IMR-90 (cell line): ENCODE measurements around the gene INSR. TPM values are rescaled to one million over a fixed set of nuclear protein-coding genes. Genes with fewer than 3 reads are reported as not detected.

Source experiments
- ATAC-seq: fragments of 200-7000 bp; cut with Tn5 transposase; 2 replicates; pipeline ENCODE4 v1.9.1; 2020; ENCODE audit warnings: low read depth, mild to moderate bottlenecking, moderate library complexity
- BruUV-seq: library from RNA; stranded (reverse); fragments of 400-500 nt; replicated peaks from 2 replicates; lab custom pipeline; 2021; lab: Mats Ljungman, UMichigan
- CTCF ChIA-PET: fragments of 300-600 bp; formaldehyde crosslinking; extraction: SDS; loops from one replicate; lab custom pipeline; 2021; ENCODE audit warnings: antibody characterized with exemption; lab: Yijun Ruan, JAX
- POLR2A ChIA-PET: fragments of 300-600 bp; sonication (Branson Sonifier 250); formaldehyde crosslinking; loops from one replicate; lab custom pipeline; 2022; ENCODE audit warnings: antibody characterized with exemption; ENCODE audit not compliant: unreplicated experiment; lab: Charles Lee
- DNase-seq: peaks from one replicate; pipeline ENCODE4 v3.0.0; 2013
- H2AFZ ChIP-seq: replicated peaks from 2 replicates; pipeline ENCODE3; 2013; ENCODE audit warnings: low read length, mild to moderate bottlenecking; ENCODE audit not compliant: poor library complexity
- H2AK5ac ChIP-seq: 2 replicates; pipeline ENCODE4 v1.6.1; 2013; ENCODE audit warnings: low read depth, low read length, inconsistent platforms
- H2AK9ac ChIP-seq: replicated peaks from 2 replicates; pipeline ENCODE3; 2013; ENCODE audit warnings: mild to moderate bottlenecking, low read depth, low read length, moderate library complexity; ENCODE audit not compliant: poor library complexity
- H2BK120ac ChIP-seq: 2 replicates; pipeline ENCODE4 v1.6.1; 2013; ENCODE audit warnings: low read depth, low read length, inconsistent platforms
- H2BK15ac ChIP-seq: 3 replicates; pipeline ENCODE4 v1.6.1; 2013; ENCODE audit warnings: low read depth, low read length, inconsistent platforms
- H2BK20ac ChIP-seq: 2 replicates; pipeline ENCODE4 v1.6.1; 2013; ENCODE audit warnings: low read depth, mild to moderate bottlenecking, inconsistent platforms, low read length, moderate library complexity
- H2BK5ac ChIP-seq: 2 replicates; pipeline ENCODE4 v1.6.1; 2013; ENCODE audit warnings: mild to moderate bottlenecking, low read depth, low read length, inconsistent platforms; ENCODE audit not compliant: poor library complexity, severe bottlenecking
- H3K14ac ChIP-seq: replicated peaks from 2 replicates; pipeline ENCODE4 v1.6.1; 2013; ENCODE audit warnings: low read depth, low read length, inconsistent platforms
- H3K18ac ChIP-seq: 2 replicates; pipeline ENCODE4 v1.6.1; 2013; ENCODE audit warnings: low read depth, low read length, control low read depth
- H3K23ac ChIP-seq: 2 replicates; pipeline ENCODE4 v1.6.1; 2013; ENCODE audit warnings: low read depth, low read length, inconsistent platforms
- H3K27ac ChIP-seq: 2 replicates; pipeline ENCODE4 v1.5.1; 2013; ENCODE audit warnings: mild to moderate bottlenecking, control low read depth, low read length; ENCODE audit not compliant: insufficient read depth
- H3K27me3 ChIP-seq: 2 replicates; pipeline ENCODE4 v1.6.1; 2013; ENCODE audit warnings: low read length; ENCODE audit not compliant: control insufficient read depth, insufficient read depth
- H3K36me3 ChIP-seq: 2 replicates; pipeline ENCODE4 v1.6.1; 2013; ENCODE audit warnings: low read length, mixed read lengths; ENCODE audit not compliant: control insufficient read depth, insufficient read depth
- H3K4ac ChIP-seq: 2 replicates; pipeline ENCODE4 v1.6.1; 2013; ENCODE audit warnings: low read depth, low read length, inconsistent platforms
- H3K4me1 ChIP-seq: 2 replicates; pipeline ENCODE4 v1.6.1; 2013; ENCODE audit warnings: low read length, mixed read lengths; ENCODE audit not compliant: control insufficient read depth, insufficient read depth
- H3K4me2 ChIP-seq: 2 replicates; pipeline ENCODE4 v1.6.1; 2013; ENCODE audit warnings: low read depth, mild to moderate bottlenecking, control low read depth, low read length, moderate library complexity
- H3K4me3 ChIP-seq: 2 replicates; pipeline ENCODE4 v1.5.1; 2013; ENCODE audit warnings: low read depth, mild to moderate bottlenecking, control low read depth, low read length, moderate library complexity; ENCODE audit not compliant: insufficient read depth
- H3K56ac ChIP-seq: 2 replicates; pipeline ENCODE4 v1.6.1; 2013; ENCODE audit warnings: low read length, inconsistent platforms; ENCODE audit not compliant: insufficient read depth; ENCODE audit errors: extremely low read depth
- H3K79me1 ChIP-seq, 2 experiments: 2 replicates each; pipeline ENCODE4 v1.6.1; 2013; ENCODE audit warnings: low read length in 2 of 2, inconsistent platforms in 1 of 2, low read depth in 1 of 2
- H3K9ac ChIP-seq: 2 replicates; pipeline ENCODE4 v1.6.1; 2013; ENCODE audit warnings: low read depth, low read length, control low read depth
- H3K9me1 ChIP-seq: 2 replicates; pipeline ENCODE4 v1.6.1; 2013; ENCODE audit warnings: low read length, inconsistent platforms; ENCODE audit not compliant: insufficient read depth
- H3K9me3 ChIP-seq: 2 replicates; pipeline ENCODE4 v1.6.1; 2013; ENCODE audit warnings: low read length; ENCODE audit not compliant: control insufficient read depth, insufficient read depth
- H4K20me1 ChIP-seq: 2 replicates; pipeline ENCODE4 v1.6.1; 2013; ENCODE audit warnings: low read length, inconsistent platforms; ENCODE audit not compliant: insufficient read depth
- H4K5ac ChIP-seq: 2 replicates; pipeline ENCODE4 v1.6.1; 2013; ENCODE audit warnings: mild to moderate bottlenecking, low read depth, low read length, control low read depth
- H4K8ac ChIP-seq, 2 experiments: 2 replicates each; pipeline ENCODE4 v1.6.1; 2013; ENCODE audit warnings: low read depth in 2 of 2, low read length in 2 of 2, control low read depth in 1 of 2, inconsistent platforms in 1 of 2
- H4K91ac ChIP-seq: 2 replicates; pipeline ENCODE4 v1.6.1; 2013; ENCODE audit warnings: low read depth, low read length, inconsistent platforms; ENCODE audit not compliant: insufficient read depth
- MAZ ChIP-seq: IDR thresholded peaks from 2 replicates; pipeline ENCODE4 v1.6.1; 2012; ENCODE audit warnings: low read depth, mild to moderate bottlenecking, low read length, improper control_type of control experiment, moderate library complexity, borderline replicate concordance
- RAD21 ChIP-seq: IDR thresholded peaks from 2 replicates; pipeline ENCODE4 v1.6.1; 2012; ENCODE audit warnings: low read length, improper control_type of control experiment
- RCOR1 ChIP-seq: IDR thresholded peaks from 2 replicates; pipeline ENCODE4 v1.6.1; 2012; ENCODE audit warnings: mild to moderate bottlenecking, low read length, improper control_type of control experiment; ENCODE audit not compliant: insufficient replicate concordance
- RFX5 ChIP-seq: IDR thresholded peaks from 2 replicates; pipeline ENCODE4 v1.8.0; 2012; ENCODE audit warnings: low read depth, mild to moderate bottlenecking, low read length, moderate library complexity
- SMC3 ChIP-seq: fragments of 150-350 bp; IDR thresholded peaks from 2 replicates; pipeline ENCODE4 v1.6.1; 2016; ENCODE audit warnings: low read depth, mild to moderate bottlenecking, antibody characterized with exemption, low read length, moderate library complexity
- WGBS, 2 experiments: methylation state at CpG; one replicate each; pipeline versions ENCODE4 v1.1.5 to v1.1.7; 2013; ENCODE audit warnings: missing lambda C conversion rate in 2 of 2; ENCODE audit not compliant: insufficient read length in 1 of 2; ENCODE audit errors: extremely low coverage in 2 of 2; 5-methylcytosine and 5-hydroxymethylcytosine counted together
- dilution Hi-C: fragments of 300-500 bp; cut with HindIII; formaldehyde crosslinking; loops from one replicate; pipeline ENCODE4 v1.14.3; 2018; ENCODE audit warnings: low sequenced_read_pairs; ENCODE audit not compliant: unreplicated experiment
- in situ Hi-C: fragments of 300-500 bp; cut with MboI; formaldehyde crosslinking; loops from 3 replicates; pipeline ENCODE4 v1.14.3; 2019; ENCODE audit warnings: low sequenced_read_pairs, inconsistent platforms, mixed read lengths
- intact Hi-C: fragments of 100-400 bp; cut with micrococcal nuclease; formaldehyde crosslinking; loops from 2 replicates; pipeline ENCODE4 v1.10.0; 2022
- polyA plus RNA-seq, 3 experiments: library from polyadenylated mRNA; depleted of rRNA; stranded (reverse); fragments of >200 nt; gene quantifications; 2 replicates each; pipeline ENCODE4 v1.2.3, GENCODE V29; 2012; ENCODE audit warnings: low replicate concordance in 1 of 3
- total RNA-seq: library from RNA; depleted of rRNA; stranded (reverse); fragments of >200 nt; gene quantifications from 2 replicates; pipeline ENCODE4 v1.2.3, GENCODE V29; 2012

INSR gene
- total and polyA plus RNA-seq, 2 of the 4 experiments (the other 2 are of a cell fraction) = 2.8 to 7.9 TPM

DNA sequence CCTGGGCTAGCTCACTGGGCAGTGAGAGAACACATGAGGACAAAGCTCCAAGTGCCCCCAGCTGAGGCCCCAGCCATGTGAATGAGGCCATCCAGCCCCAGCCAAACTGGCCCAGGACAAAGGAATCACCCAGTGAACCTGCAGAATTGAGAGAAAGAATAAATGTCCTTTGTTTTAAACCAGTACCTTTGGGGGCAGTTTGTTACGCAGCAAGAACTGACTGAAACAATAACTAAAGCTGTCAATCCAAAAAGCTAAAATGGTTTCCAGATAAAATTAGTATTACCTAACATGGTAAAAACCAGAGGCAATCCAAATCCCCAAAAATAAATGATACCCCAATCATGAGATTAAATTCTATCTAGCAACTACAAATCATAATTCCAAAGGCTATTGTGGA, 155.1 kb downstream of the INSR start:
- in situ Hi-C loops (no loop called here), intact Hi-C loops (no loop called here), dilution Hi-C loops (no loop called here)
- no TSS peak for BruUV-seq
- no peak overlapping the region for H4K8ac ChIP-seq
- H3K4ac ChIP-seq = no peak overlapping the region
- H2BK5ac ChIP-seq = no peak overlapping the region
- H3K27me3 ChIP-seq = no peaks in the 10 kb centered on the region
- H3K36me3 ChIP-seq = peaks cover 16% of the 10 kb centered on the region
- DNase-seq = no peak
- no peaks in the 10 kb centered on the region for H3K4me1 ChIP-seq
- H2AFZ ChIP-seq = no peak overlapping the region
- ATAC-seq = no peak
- H3K4me2 ChIP-seq = no peak overlapping the region
- no peak overlapping the region for H3K9ac ChIP-seq
- peaks cover 3% of the 10 kb centered on the region; the same call in 1 of the 2 replicates for H3K9me3 ChIP-seq
- TF ChIP-seq SMC3 (no peak), RCOR1 (no peak), RAD21 (no peak), MAZ (no peak), RFX5 (no peak)
- H2AK5ac ChIP-seq = no peak overlapping the region
- H2BK15ac ChIP-seq = no peak overlapping the region
- no peak overlapping the region for H3K14ac ChIP-seq
- H3K79me1 ChIP-seq = no peaks in the 10 kb centered on the region
- H3K23ac ChIP-seq = no peak overlapping the region
- no peak overlapping the region for H3K18ac ChIP-seq
- H3K9me1 ChIP-seq = peaks cover 6% of the 10 kb centered on the region; the same call in 1 of the 2 replicates
- no peak overlapping the region for H3K4me3 ChIP-seq
- no peaks in the 10 kb centered on the region for H4K20me1 ChIP-seq
- H4K5ac ChIP-seq = no peak overlapping the region
- no peak overlapping the region for H3K56ac ChIP-seq
- ChIA-PET CTCF (interaction anchor here (0.6 to 0.9 kb wide), 3 partner anchors 16 to 199 kb away, joined by 3 read pairs; no protein-coding TSS in a partner anchor), POLR2A (no interaction called here)
- H4K91ac ChIP-seq = no peak overlapping the region
- H2BK20ac ChIP-seq = no peak overlapping the region
- H3K27ac ChIP-seq = no peak overlapping the region
- WGBS, 2 experiments = no CpG with 5 or more reads among the region's 1 CpG
- H2BK120ac ChIP-seq = no peak overlapping the region
- H2AK9ac ChIP-seq = no peak overlapping the region
